Endothelial cell of umbilical vein (primary cell): ENCODE results near the gene MOB2.

Experiments
- EZH2 ChIP-seq: IDR thresholded peaks from 2 replicates; pipeline ENCODE4 v1.6.1; 2012; ENCODE audit warnings: borderline replicate concordance, low read depth, mild to moderate bottlenecking, moderate library complexity, low read length, inconsistent platforms; ENCODE audit not compliant: severe bottlenecking
- JUN ChIP-seq: IDR thresholded peaks from 2 replicates; pipeline ENCODE4 v1.6.1; 2011; ENCODE audit warnings: borderline replicate concordance, low read depth; ENCODE audit not compliant: insufficient read length, insufficient read depth
- POLR2AphosphoS5 ChIP-seq: IDR thresholded peaks from 2 replicates; pipeline ENCODE4 v1.6.1; 2012; ENCODE audit warnings: low read depth, mild to moderate bottlenecking, control low read depth, low read length, moderate library complexity; ENCODE audit not compliant: insufficient read depth
- TF ChIP-seq, protein P1 (sequence below), 2 donors: IDR thresholded peaks; 1 replicate in 1 of 2; 2 replicates in 1 of 2; pipeline ENCODE4 v1.5.1; 2011; ENCODE audit warnings: low read length in 2 of 2, mild to moderate bottlenecking in 2 of 2, moderate library complexity in 2 of 2, control low read depth in 1 of 2, inconsistent platforms in 1 of 2, low read depth in 1 of 2; ENCODE audit not compliant: insufficient read depth in 1 of 2; ENCODE audit errors: extremely low read depth in 1 of 2
- TF ChIP-seq, protein P2 (sequence below): IDR thresholded peaks from 2 replicates; pipeline ENCODE4 v1.6.1; 2011; ENCODE audit not compliant: insufficient read depth, insufficient read length

DNA sequence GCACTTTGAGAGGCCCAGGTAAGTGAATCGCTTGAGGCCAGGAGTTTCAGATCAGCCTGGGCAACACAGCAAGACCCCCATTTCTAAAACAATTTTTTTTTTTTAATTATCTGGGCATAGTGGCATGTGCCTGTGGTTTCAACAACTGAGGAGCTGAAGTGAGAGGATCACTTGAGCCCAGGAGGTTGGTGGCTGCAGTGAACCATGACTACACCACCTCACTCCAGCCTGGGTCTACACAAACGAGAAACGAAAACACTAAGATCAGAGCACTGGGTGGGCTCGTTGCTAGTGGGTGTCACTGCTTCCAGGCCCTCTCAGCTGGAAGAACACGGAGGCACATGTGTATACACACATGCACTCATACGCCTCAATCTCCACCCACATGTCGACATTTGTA lies 4.1 kb upstream of the MOB2 start:
- TF ChIP-seq, protein P1, sequence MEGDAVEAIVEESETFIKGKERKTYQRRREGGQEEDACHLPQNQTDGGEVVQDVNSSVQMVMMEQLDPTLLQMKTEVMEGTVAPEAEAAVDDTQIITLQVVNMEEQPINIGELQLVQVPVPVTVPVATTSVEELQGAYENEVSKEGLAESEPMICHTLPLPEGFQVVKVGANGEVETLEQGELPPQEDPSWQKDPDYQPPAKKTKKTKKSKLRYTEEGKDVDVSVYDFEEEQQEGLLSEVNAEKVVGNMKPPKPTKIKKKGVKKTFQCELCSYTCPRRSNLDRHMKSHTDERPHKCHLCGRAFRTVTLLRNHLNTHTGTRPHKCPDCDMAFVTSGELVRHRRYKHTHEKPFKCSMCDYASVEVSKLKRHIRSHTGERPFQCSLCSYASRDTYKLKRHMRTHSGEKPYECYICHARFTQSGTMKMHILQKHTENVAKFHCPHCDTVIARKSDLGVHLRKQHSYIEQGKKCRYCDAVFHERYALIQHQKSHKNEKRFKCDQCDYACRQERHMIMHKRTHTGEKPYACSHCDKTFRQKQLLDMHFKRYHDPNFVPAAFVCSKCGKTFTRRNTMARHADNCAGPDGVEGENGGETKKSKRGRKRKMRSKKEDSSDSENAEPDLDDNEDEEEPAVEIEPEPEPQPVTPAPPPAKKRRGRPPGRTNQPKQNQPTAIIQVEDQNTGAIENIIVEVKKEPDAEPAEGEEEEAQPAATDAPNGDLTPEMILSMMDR (IDR thresholded peaks at IDR 0.05; ENCODE audit: extremely low read depth in 1 of 2, insufficient read depth in 1 of 2, low read depth in 1 of 2, low read length in 2 of 2): no peak
- no peak for TF ChIP-seq EZH2
- TF ChIP-seq, protein P2, sequence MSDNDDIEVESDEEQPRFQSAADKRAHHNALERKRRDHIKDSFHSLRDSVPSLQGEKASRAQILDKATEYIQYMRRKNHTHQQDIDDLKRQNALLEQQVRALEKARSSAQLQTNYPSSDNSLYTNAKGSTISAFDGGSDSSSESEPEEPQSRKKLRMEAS: no peak
- TF ChIP-seq POLR2AphosphoS5: no peak
- no peak for TF ChIP-seq JUN
